ENCODE data around the gene ZNF391.
"Not testable (repeated sequence)": the region's sequence is repeated elsewhere in the genome, so short reads cannot be mapped to it uniquely, and the experiment has no call there.

Gene ZNF391

GRCh38 chr6:27424851-27425250, 36.3 kb downstream of the ZNF391 start:
- not testable (repeated sequence) for DNase-seq

DNA sequence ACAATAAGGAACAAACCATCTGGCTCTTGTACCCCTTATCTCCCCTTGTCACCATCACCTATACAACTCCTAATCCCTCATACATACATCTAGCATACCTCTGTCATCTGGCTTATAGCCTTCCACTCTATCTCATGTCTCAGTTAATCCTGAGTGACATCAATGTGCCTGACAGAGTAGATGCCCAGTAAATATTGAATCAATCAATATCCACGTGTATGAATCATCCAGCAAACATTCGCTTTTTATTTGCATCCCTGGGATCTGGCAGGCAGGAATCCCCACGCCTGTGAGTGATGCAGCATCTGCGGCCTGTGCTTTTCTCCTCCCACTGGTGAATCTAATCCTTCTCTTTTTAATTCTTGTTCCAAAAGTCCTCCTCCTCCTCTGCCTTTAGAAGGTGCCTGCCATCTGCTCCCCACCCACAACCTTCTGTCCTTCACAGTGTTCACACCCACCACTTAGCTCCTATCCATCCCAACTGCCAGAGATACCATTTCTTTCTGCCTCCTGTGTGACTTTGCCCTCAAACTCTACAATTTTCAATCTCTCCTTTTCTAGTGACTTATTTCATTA, 37.6 kb downstream of the ZNF391 start:
- DNase-seq, result no peak

- no peak for DNase-seq
Observed at GRCh38 chr6:27428502-27428901, 39.9 kb downstream of the ZNF391 start.

GRCh38 chr6:27428966-27429365, 40.4 kb downstream of the ZNF391 start:
- no peak for DNase-seq

DNA sequence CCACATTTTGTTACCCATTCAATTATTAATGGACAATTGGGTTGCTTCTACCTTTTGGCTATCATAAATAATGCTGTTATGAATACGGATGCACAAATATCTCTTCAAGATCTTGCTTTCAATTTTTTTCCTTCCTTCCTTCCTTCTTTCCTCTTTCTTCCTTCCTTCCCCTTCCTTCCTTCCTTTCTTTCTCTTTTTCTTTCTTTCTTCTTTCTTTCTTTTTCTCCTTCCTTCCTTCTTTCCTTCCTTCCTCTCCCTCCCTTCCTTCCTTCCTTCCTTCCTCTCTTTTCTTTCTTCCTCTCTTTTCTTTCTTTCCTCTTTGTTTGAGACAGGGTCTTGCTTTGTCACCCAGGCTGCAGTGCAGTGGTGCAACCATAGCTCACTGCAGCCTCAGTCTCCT, 45.2 kb downstream of the ZNF391 start:
- DNase-seq, result no peak

GRCh38 chr6:27439371-27439770, 50.8 kb downstream of the ZNF391 start:
- no peak for DNase-seq

DNA sequence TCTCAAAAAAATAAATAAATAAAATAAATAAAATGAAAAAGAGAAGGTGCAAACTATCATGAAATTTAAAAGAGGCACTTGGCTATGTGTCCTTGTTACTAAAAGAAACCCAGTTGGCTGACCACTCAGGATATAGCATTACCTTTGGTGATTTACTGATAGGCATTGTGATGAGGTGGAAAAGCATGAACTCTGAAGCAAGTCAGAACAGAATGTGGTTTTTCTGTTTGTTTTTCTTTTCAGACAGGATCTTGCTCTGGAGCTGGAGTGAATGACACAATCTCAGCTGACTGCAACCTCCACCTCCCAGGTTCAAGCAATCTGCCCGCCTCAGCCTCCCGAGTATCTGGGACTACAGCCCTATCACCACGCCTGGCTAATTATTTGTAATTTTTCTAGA, 52.4 kb downstream of the ZNF391 start:
- DNase-seq, result no peak

DNA sequence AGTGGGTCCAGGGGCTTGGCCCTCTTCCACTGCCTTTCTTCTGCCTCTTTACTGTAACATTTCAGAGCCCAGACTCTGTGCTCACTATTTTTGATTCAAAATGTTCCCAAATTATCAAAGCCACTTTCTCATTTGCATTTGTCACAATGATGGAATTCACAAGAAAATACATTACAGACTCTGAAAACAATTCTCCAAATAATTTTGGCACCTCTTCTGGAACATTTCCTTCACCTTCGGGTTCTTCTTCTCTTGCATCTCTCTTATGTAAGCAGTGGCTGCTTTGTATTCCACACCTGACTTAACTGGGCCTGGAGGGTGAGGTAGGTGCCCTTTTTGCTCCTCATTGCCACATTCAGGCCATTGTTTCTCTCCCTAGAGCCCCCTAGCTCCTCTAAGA, 54.4 kb downstream of the ZNF391 start:
- DNase-seq, result no peak

DNA sequence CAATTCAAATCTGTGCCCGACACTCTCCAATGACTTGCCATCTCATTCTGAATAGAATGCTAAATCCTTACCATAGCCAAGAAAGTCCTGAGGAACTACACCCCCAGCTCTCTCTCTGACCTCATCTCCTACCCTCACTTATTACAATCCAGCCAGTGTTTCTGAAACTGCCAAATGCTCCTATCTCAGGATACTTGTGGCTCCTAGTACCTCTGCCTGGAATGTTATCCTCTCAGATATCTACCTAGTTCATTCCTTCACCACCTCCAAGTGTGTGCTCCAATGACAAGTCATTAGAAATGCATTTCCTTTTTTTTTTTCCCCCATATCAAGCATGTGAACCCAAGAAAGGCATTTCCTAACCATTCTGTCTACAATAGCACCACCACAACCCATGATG, 59.9 kb downstream of the ZNF391 start:
- DNase-seq, result no peak

GRCh38 chr6:27451660-27452390, 63.3 kb downstream of the ZNF391 start:
- no peak for DNase-seq

- DNase-seq, result no peak
Observed at GRCh38 chr6:27452496-27452897, 63.9 kb downstream of the ZNF391 start.
